HG03565 (cell line): ENCODE results near the gene ZNF3.
A peak's percentile ranks its signal among the peaks of the same experiment; 100 is the strongest.

Source experiments
- ATAC-seq: cut with Tn5 transposase; IDR thresholded peaks from one replicate; pipeline ENCODE4 v1.9.1; 2021; ENCODE audit warnings: mild to moderate bottlenecking, moderate library complexity; ENCODE audit not compliant: unreplicated experiment

ZNF3 gene

GRCh38 chr7:100109521-100110163 lies 28.1 kb upstream of the ZNF3 start:
- ATAC-seq, result no peak

GRCh38 chr7:100107890-100108289 lies 26.4 kb upstream of the ZNF3 start:
- no peak for ATAC-seq

GRCh38 chr7:100107125-100107737 lies 25.7 kb upstream of the ZNF3 start:
- no peak for ATAC-seq

GRCh38 chr7:100106633-100107032 lies 25.1 kb upstream of the ZNF3 start:
- no peak for ATAC-seq

GRCh38 chr7:100105534-100105933 lies 24.0 kb upstream of the ZNF3 start:
- no peak for ATAC-seq

- ATAC-seq, result no peak
These were observed 21.7 kb upstream of the ZNF3 start for GRCh38 chr7:100102950-100103840.

GRCh38 chr7:100101016-100101862 lies 19.7 kb upstream of the ZNF3 start, which contains the start of the genes AP4M1 and MCM7:
Gene AP4M1 (plus strand): TSS chr7:100101643. CDS start chr7:100101715, 72 bp downstream.
Gene MCM7 (minus strand): TSS chr7:100101397. CDS start chr7:100101294, 103 bp downstream.
- ATAC-seq, result peak; percentile 65

GRCh38 chr7:100100420-100101015 lies 19.0 kb upstream of the ZNF3 start:
- peak; percentile 55 for ATAC-seq

GRCh38 chr7:100099452-100099851 lies 17.9 kb upstream of the ZNF3 start:
- no peak for ATAC-seq

- ATAC-seq, result no peak
These were observed 17.4 kb upstream of the ZNF3 start for GRCh38 chr7:100098913-100099312.

GRCh38 chr7:100095704-100096103 lies 14.2 kb upstream of the ZNF3 start:
- no peak for ATAC-seq

- no peak for ATAC-seq
These were observed 13.8 kb upstream of the ZNF3 start for GRCh38 chr7:100095289-100095688.

- ATAC-seq, result no peak
These were observed 12.5 kb upstream of the ZNF3 start for GRCh38 chr7:100093925-100094486.

- ATAC-seq, result no peak
These were observed 12.0 kb upstream of the ZNF3 start for GRCh38 chr7:100093498-100093897.

- no peak for ATAC-seq
These were observed 11.5 kb upstream of the ZNF3 start for GRCh38 chr7:100093054-100093453.

GRCh38 chr7:100091411-100092181 lies 10.1 kb upstream of the ZNF3 start:
- ATAC-seq, result no peak

- ATAC-seq, result no peak
These were observed 9.2 kb upstream of the ZNF3 start for GRCh38 chr7:100090527-100091410.
